Osteocyte (in vitro differentiated cells): ENCODE measurements around the gene THSD8. TPM values are rescaled to one million over a fixed set of nuclear protein-coding genes. Genes with fewer than 3 reads are reported as not detected.

Experiments used
- DNase-seq: peaks from one replicate; pipeline ENCODE4 v3.0.0; 2021; ENCODE audit warnings: mixed read lengths; ENCODE audit not compliant: unreplicated experiment; ENCODE audit errors: extremely low spot score
- H3K27ac Mint-ChIP-seq: one replicate; pipeline ENCODE4 v1.8.0; 2021; ENCODE audit warnings: mild to moderate bottlenecking, mixed read lengths; ENCODE audit not compliant: unreplicated experiment
- H3K27me3 Mint-ChIP-seq: one replicate; pipeline ENCODE4 v1.8.0; 2021; ENCODE audit warnings: mixed read lengths; ENCODE audit not compliant: unreplicated experiment
- H3K36me3 Mint-ChIP-seq: one replicate; pipeline ENCODE4 v1.8.0; 2021; ENCODE audit warnings: mixed read lengths; ENCODE audit not compliant: unreplicated experiment
- H3K4me1 Mint-ChIP-seq: one replicate; pipeline ENCODE4 v1.8.0; 2021; ENCODE audit warnings: mixed read lengths; ENCODE audit not compliant: unreplicated experiment
- H3K4me3 Mint-ChIP-seq: one replicate; pipeline ENCODE4 v1.8.0; 2021; ENCODE audit warnings: mild to moderate bottlenecking, moderate library complexity, mixed read lengths; ENCODE audit not compliant: unreplicated experiment
- H3K9me3 Mint-ChIP-seq: one replicate; pipeline ENCODE4 v1.8.0; 2021; ENCODE audit warnings: mixed read lengths; ENCODE audit not compliant: unreplicated experiment
- CTCF ChIP-seq: fragments of 200-600 bp; sonication (generic); IDR thresholded peaks from 2 replicates; pipeline ENCODE4 v1.5.0; 2021; ENCODE audit warnings: antibody characterized with exemption, mild to moderate bottlenecking, moderate library complexity
- total RNA-seq: library from RNA; stranded (reverse); gene quantifications from 2 replicates; pipeline ENCODE4 v1.2.1, GENCODE V29; 2021

The THSD8 gene
- total RNA-seq, 1 donor from 2014 or later, result 8.2 TPM

DNA sequence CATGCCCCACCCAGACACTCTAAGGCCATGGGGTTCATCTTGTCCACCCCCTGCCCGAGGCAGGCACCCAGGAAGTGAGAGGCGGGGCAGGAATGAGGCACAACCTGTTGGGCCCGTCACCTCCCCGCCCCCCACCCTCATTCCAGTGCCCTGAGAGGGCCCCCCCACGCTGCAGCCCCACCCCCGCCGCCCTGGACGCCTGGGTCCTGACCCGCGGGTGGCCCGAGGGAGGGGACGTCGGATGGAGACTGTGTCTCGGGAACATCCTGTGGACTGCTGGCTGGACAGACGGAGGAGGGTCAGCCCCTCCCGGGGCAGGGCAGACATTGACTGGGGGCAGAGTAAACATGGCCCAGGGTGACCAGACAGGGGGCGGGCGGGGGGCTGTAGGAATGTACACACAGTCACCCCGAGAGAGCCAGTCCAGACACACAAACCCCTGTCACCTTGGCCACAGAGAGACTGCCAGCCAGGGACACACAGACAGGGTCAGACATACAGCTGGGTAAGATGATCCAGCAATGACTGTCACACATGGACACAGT is 17.9 kb upstream of the THSD8 start:
- H3K4me3 Mint-ChIP-seq, result peak overlapping the region; percentile 62
- no peaks in the 10 kb centered on the region for H3K36me3 Mint-ChIP-seq
- no peak for DNase-seq
- no peak for TF ChIP-seq CTCF
- H3K27ac Mint-ChIP-seq, result no peak overlapping the region
- H3K4me1 Mint-ChIP-seq, result peaks cover 42% of the 10 kb centered on the region
- no peaks in the 10 kb centered on the region for H3K27me3 Mint-ChIP-seq
- H3K9me3 Mint-ChIP-seq, result no peaks in the 10 kb centered on the region

DNA sequence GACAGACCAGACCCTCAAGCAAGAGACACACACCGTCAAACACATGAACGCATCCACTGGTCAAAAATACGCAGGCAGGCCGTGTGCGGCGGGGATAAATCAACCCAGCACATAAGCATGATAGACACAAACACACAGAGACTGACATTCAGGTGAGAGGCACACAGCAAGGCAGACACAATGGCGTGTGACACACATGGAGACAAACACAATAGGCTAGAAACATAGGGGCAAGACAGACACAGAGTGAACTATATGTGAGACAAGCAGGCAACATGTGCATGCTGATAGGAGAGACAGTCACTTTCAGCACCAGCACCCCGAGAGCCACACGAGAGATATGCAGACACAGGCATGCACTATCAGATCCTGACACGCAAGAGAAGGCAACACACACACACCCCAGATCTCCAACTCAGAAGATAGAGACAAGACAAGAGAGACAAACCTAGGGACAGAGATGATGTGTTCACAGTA is 17.4 kb upstream of the THSD8 start:
- Mint-ChIP-seq H3K27me3 (no peaks in the 10 kb centered on the region), H3K4me1 (peaks cover 42% of the 10 kb centered on the region), H3K4me3 (no peak overlapping the region), H3K9me3 (no peaks in the 10 kb centered on the region), H3K27ac (no peak overlapping the region), H3K36me3 (no peaks in the 10 kb centered on the region)
- no peak for TF ChIP-seq CTCF
- DNase-seq, result no peak

- Mint-ChIP-seq H3K27me3 (no peaks in the 10 kb centered on the region), H3K36me3 (no peaks in the 10 kb centered on the region), H3K9me3 (no peaks in the 10 kb centered on the region), H3K4me1 (peaks cover 36% of the 10 kb centered on the region), H3K27ac (no peak overlapping the region), H3K4me3 (no peak overlapping the region)
- TF ChIP-seq CTCF, result no peak
- no peak for DNase-seq
These were observed 16.9 kb upstream of the THSD8 start for GRCh38 chr19:12784871-12785430.

DNA sequence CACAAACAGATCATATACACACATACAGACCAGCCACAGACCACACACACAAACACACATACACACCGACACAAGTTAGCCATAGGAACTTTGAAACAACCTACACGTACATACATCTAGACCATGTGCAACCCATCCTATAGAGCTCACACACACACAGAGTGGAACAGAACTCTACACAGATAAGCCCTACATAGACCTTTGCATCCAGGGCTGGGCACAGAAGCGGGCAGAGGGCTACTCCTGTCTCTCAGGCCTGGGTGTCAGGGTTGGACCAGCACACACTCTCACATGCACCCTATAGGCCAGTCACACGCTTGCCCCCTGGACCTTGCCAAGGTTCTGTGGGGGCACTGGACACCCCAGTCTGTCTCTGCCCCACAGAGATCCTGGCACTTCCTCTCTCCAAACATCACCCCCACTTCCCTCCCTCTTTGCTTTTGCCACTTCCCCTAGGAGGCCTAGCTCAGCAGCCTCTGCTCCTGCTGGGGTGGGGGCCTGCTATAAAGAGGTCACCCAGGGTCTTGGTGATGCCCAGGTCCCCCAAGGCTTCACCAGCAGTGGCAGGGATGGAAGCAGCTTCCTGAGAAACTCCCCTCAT is 16.3 kb upstream of the THSD8 start:
- H3K27me3 Mint-ChIP-seq, result no peaks in the 10 kb centered on the region
- H3K27ac Mint-ChIP-seq, result no peak overlapping the region
- H3K36me3 Mint-ChIP-seq, result no peaks in the 10 kb centered on the region
- no peak for DNase-seq
- H3K4me3 Mint-ChIP-seq, result no peak overlapping the region
- H3K9me3 Mint-ChIP-seq, result no peaks in the 10 kb centered on the region
- TF ChIP-seq CTCF, result no peak
- peaks cover 38% of the 10 kb centered on the region for H3K4me1 Mint-ChIP-seq

DNA sequence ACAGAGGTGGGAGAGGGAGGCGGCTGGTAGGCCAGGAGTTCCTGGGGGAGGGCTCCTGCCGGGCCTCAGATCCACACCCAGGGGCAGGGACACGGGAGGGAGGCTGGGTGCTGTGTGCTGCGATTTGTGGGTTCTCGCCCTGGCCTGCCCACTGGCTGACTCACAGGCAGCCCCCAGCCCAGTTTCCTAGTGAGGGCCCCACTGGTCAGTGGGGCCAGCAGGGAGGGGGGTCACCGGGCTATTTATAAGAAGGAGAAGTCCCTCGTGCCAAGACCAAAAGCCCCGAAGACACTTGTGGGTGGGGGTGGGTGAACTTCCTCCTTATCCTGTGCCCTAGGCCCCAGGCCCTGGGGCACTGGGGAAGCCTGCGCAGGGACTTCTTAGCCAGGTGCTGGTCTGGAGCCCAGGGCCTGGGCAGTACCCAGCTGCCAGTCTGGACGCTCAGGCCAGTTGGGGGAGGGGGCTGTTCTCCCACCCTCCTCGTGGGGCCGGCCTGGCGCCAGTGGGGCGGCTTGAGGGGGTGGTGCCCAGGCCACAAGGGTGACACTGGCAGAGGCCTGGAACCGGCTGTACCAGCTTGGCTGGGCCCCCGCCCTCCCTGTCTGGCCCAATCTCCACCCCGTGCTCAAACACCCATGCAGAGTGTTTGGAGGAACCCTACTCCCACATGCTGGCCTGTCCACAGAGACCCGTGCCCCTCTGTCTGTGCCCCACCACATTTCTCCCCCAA is 15.6 kb upstream of the THSD8 start:
- Mint-ChIP-seq H3K27ac (peak overlapping the region; percentile 85), H3K9me3 (no peaks in the 10 kb centered on the region), H3K27me3 (no peaks in the 10 kb centered on the region), H3K36me3 (no peaks in the 10 kb centered on the region), H3K4me3 (no peak overlapping the region), H3K4me1 (peaks cover 44% of the 10 kb centered on the region)
- no peak for DNase-seq
- TF ChIP-seq CTCF, result no peak
